Endothelial cell of umbilical vein (primary cell): ENCODE results near the gene C4BPA.

Experiments
- EZH2 ChIP-seq: IDR thresholded peaks from 2 replicates; pipeline ENCODE4 v1.6.1; 2012; ENCODE audit warnings: borderline replicate concordance, low read depth, mild to moderate bottlenecking, moderate library complexity, low read length, inconsistent platforms; ENCODE audit not compliant: severe bottlenecking
- FOS ChIP-seq: IDR thresholded peaks from 2 replicates; pipeline ENCODE4 v1.6.1; 2011; ENCODE audit warnings: mild to moderate bottlenecking, low read length, moderate library complexity, borderline replicate concordance; ENCODE audit not compliant: insufficient read depth
- GATA2 ChIP-seq: IDR thresholded peaks from 2 replicates; pipeline ENCODE4 v1.7.0; 2011; ENCODE audit warnings: low read depth, mild to moderate bottlenecking, moderate library complexity, mixed read lengths, low read length; ENCODE audit not compliant: insufficient read length, insufficient read depth
- JUN ChIP-seq: IDR thresholded peaks from 2 replicates; pipeline ENCODE4 v1.6.1; 2011; ENCODE audit warnings: borderline replicate concordance, low read depth; ENCODE audit not compliant: insufficient read length, insufficient read depth
- MYC ChIP-seq: IDR thresholded peaks from one replicate; pipeline ENCODE4 v1.6.1; 2011; ENCODE audit warnings: mild to moderate bottlenecking, low read depth, low read length
- POLR2A ChIP-seq: IDR thresholded peaks from 2 replicates; pipeline ENCODE4 v1.6.1; 2012; ENCODE audit warnings: low read depth, mild to moderate bottlenecking, control low read depth, low read length
- POLR2AphosphoS5 ChIP-seq: IDR thresholded peaks from 2 replicates; pipeline ENCODE4 v1.6.1; 2012; ENCODE audit warnings: low read depth, mild to moderate bottlenecking, control low read depth, low read length, moderate library complexity; ENCODE audit not compliant: insufficient read depth
- TF ChIP-seq, protein P1 (sequence below), 2 donors: IDR thresholded peaks; 1 replicate in 1 of 2; 2 replicates in 1 of 2; pipeline ENCODE4 v1.5.1; 2011; ENCODE audit warnings: low read length in 2 of 2, mild to moderate bottlenecking in 2 of 2, moderate library complexity in 2 of 2, control low read depth in 1 of 2, inconsistent platforms in 1 of 2, low read depth in 1 of 2; ENCODE audit not compliant: insufficient read depth in 1 of 2; ENCODE audit errors: extremely low read depth in 1 of 2
- TF ChIP-seq, protein P2 (sequence below): IDR thresholded peaks from 2 replicates; pipeline ENCODE4 v1.6.1; 2011; ENCODE audit not compliant: insufficient read depth, insufficient read length

DNA sequence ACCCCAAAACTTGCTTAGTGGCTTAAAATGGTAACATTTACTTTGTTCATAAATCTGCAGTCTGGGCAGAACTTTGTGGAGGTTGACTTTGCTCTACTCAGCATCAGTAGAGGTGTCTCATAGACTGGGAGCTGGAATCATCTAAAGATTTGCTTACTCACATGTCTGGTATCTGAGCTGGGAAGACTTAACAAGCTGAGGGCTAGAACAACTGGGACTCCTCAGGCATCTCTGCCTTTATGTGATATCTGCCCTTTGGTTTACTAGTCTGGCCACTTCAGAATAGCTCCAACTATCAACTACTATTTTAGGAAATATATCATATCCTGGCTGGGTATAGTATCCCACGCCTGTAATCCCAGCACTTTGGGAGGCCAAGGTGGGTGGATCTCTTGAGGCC lies 82.5 kb downstream of the C4BPA start:
- TF ChIP-seq, protein P1, sequence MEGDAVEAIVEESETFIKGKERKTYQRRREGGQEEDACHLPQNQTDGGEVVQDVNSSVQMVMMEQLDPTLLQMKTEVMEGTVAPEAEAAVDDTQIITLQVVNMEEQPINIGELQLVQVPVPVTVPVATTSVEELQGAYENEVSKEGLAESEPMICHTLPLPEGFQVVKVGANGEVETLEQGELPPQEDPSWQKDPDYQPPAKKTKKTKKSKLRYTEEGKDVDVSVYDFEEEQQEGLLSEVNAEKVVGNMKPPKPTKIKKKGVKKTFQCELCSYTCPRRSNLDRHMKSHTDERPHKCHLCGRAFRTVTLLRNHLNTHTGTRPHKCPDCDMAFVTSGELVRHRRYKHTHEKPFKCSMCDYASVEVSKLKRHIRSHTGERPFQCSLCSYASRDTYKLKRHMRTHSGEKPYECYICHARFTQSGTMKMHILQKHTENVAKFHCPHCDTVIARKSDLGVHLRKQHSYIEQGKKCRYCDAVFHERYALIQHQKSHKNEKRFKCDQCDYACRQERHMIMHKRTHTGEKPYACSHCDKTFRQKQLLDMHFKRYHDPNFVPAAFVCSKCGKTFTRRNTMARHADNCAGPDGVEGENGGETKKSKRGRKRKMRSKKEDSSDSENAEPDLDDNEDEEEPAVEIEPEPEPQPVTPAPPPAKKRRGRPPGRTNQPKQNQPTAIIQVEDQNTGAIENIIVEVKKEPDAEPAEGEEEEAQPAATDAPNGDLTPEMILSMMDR (IDR thresholded peaks at IDR 0.05; ENCODE audit: extremely low read depth in 1 of 2, insufficient read depth in 1 of 2, low read depth in 1 of 2, low read length in 2 of 2) = no peak
- no peak for TF ChIP-seq POLR2A
- no peak for TF ChIP-seq EZH2
- no peak for TF ChIP-seq POLR2AphosphoS5
- TF ChIP-seq, protein P2, sequence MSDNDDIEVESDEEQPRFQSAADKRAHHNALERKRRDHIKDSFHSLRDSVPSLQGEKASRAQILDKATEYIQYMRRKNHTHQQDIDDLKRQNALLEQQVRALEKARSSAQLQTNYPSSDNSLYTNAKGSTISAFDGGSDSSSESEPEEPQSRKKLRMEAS = no peak
- no peak for TF ChIP-seq JUN
- no peak for TF ChIP-seq MYC
- TF ChIP-seq FOS = no peak
- no peak for TF ChIP-seq GATA2
